SU-DHL-6 (cell line): ENCODE results near the gene AVEN.

Experiments used
- H2AFZ ChIP-seq: fragments of 200-600 bp; sonication (generic); 2 replicates; pipeline ENCODE4 v1.6.1; 2014; ENCODE audit warnings: low read depth, mild to moderate bottlenecking, moderate library complexity, mixed read lengths, antibody characterized with exemption, low read length; ENCODE audit not compliant: severe bottlenecking
- H3F3A ChIP-seq: fragments of 200-600 bp; shearing (Covaris generic); 2 replicates; pipeline ENCODE4 v1.6.0; 2016; ENCODE audit warnings: antibody characterized with exemption, mild to moderate bottlenecking; ENCODE audit not compliant: insufficient read depth
- H3K27ac ChIP-seq: fragments of 200-600 bp; sonication (generic); 2 replicates; pipeline ENCODE4 v1.5.1; 2016; ENCODE audit warnings: low read depth, mild to moderate bottlenecking, low read length, moderate library complexity, mixed read lengths
- H3K27me3 ChIP-seq: fragments of 200-600 bp; sonication (generic), shearing (Covaris generic); 2 replicates; pipeline ENCODE4 v1.6.0; 2014; ENCODE audit warnings: mild to moderate bottlenecking, low read length
- H3K36me3 ChIP-seq: fragments of 200-600 bp; sonication (generic); 2 replicates; pipeline ENCODE4 v1.6.1; 2014; ENCODE audit warnings: mild to moderate bottlenecking, low read length, mixed read lengths
- H3K4me2 ChIP-seq: fragments of 300-600, 200-600 bp; shearing (Covaris generic), sonication (generic); 2 replicates; pipeline ENCODE4 v1.6.0; 2014; ENCODE audit warnings: low read length, low read depth, mild to moderate bottlenecking; ENCODE audit not compliant: poor library complexity, severe bottlenecking
- H3K4me3 ChIP-seq: fragments of 200-600 bp; sonication (generic); 2 replicates; pipeline ENCODE4 v1.5.1; 2014; ENCODE audit warnings: antibody characterized with exemption, low read length, mild to moderate bottlenecking, mixed read lengths; ENCODE audit not compliant: insufficient read depth, poor library complexity, severe bottlenecking
- H3K79me2 ChIP-seq: fragments of 200-600 bp; sonication (generic); 2 replicates; pipeline ENCODE4 v1.6.1; 2014; ENCODE audit warnings: mild to moderate bottlenecking, low read length, moderate library complexity; ENCODE audit not compliant: insufficient read depth
- H3K9ac ChIP-seq: fragments of 200-600 bp; sonication (generic); 2 replicates; pipeline ENCODE4 v1.7.0; 2014; ENCODE audit warnings: mild to moderate bottlenecking, low read length
- H3K9me2 ChIP-seq: fragments of 200-600 bp; sonication (generic); replicated peaks from 2 replicates; pipeline ENCODE4 v1.6.1; 2014; ENCODE audit warnings: low read length; ENCODE audit not compliant: insufficient read depth
- H3K9me3 ChIP-seq: fragments of 200-600 bp; sonication (generic); 2 replicates; pipeline ENCODE4 v1.6.1; 2014; ENCODE audit warnings: low read length, mixed read lengths; ENCODE audit not compliant: insufficient read depth
- H4K20me1 ChIP-seq: fragments of 200-600 bp; sonication (generic); 2 replicates; pipeline ENCODE4 v1.6.1; 2014; ENCODE audit warnings: low read depth, mild to moderate bottlenecking, antibody characterized with exemption, low read length, moderate library complexity, mixed read lengths
- EZH2phosphoT487 ChIP-seq: fragments of 200-600 bp; sonication (generic), shearing (Covaris generic); conservative IDR thresholded peaks from 2 replicates; pipeline ENCODE4 v1.6.1; 2018; ENCODE audit warnings: mild to moderate bottlenecking, antibody characterized with exemption, low read length, moderate library complexity, mixed read lengths
- TF ChIP-seq, protein P1 (sequence below): fragments of 200-600 bp; sonication (generic); IDR thresholded peaks from one replicate; pipeline ENCODE4 v1.5.1; 2017; ENCODE audit warnings: antibody characterized with exemption, mild to moderate bottlenecking, low read length, moderate library complexity; ENCODE audit not compliant: insufficient read depth, poor library complexity, severe bottlenecking

The AVEN gene

GRCh38 chr15:34079904-34080303 is 40.9 kb upstream of the AVEN start:
- Histone ChIP-seq H3K79me2 (no peaks in the 10 kb centered on the region), H3K4me3 (no peak overlapping the region), H3K4me2 (no peak overlapping the region), H3F3A (0 out of 2 replicates have a peak, but pooled peaks cover under 1% of the 10 kb centered on the region), H2AFZ (no peak overlapping the region), H4K20me1 (no peaks in the 10 kb centered on the region), H3K9ac (no peak overlapping the region), H3K27me3 (no peaks in the 10 kb centered on the region), H3K9me3 (no peaks in the 10 kb centered on the region), H3K9me2 (no peaks in the 10 kb centered on the region), H3K27ac (no peak overlapping the region), H3K36me3 (peaks cover 11% of the 10 kb centered on the region; the same call in 1 of the 2 replicates)
- TF ChIP-seq, protein P1, sequence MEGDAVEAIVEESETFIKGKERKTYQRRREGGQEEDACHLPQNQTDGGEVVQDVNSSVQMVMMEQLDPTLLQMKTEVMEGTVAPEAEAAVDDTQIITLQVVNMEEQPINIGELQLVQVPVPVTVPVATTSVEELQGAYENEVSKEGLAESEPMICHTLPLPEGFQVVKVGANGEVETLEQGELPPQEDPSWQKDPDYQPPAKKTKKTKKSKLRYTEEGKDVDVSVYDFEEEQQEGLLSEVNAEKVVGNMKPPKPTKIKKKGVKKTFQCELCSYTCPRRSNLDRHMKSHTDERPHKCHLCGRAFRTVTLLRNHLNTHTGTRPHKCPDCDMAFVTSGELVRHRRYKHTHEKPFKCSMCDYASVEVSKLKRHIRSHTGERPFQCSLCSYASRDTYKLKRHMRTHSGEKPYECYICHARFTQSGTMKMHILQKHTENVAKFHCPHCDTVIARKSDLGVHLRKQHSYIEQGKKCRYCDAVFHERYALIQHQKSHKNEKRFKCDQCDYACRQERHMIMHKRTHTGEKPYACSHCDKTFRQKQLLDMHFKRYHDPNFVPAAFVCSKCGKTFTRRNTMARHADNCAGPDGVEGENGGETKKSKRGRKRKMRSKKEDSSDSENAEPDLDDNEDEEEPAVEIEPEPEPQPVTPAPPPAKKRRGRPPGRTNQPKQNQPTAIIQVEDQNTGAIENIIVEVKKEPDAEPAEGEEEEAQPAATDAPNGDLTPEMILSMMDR: no peak
- no peak for TF ChIP-seq EZH2phosphoT487

GRCh38 chr15:34078900-34079299 is 39.9 kb upstream of the AVEN start:
- H4K20me1 ChIP-seq: no peaks in the 10 kb centered on the region
- H2AFZ ChIP-seq: no peak overlapping the region
- H3K79me2 ChIP-seq: no peaks in the 10 kb centered on the region
- no peak overlapping the region for H3K27ac ChIP-seq
- H3K36me3 ChIP-seq: peaks cover 5% of the 10 kb centered on the region; the same call in 1 of the 2 replicates
- H3F3A ChIP-seq: no peaks in the 10 kb centered on the region
- H3K4me3 ChIP-seq: no peak overlapping the region
- H3K4me2 ChIP-seq: no peak overlapping the region
- no peaks in the 10 kb centered on the region for H3K27me3 ChIP-seq
- no peaks in the 10 kb centered on the region for H3K9me2 ChIP-seq
- H3K9ac ChIP-seq: no peak overlapping the region
- no peak for TF ChIP-seq EZH2phosphoT487
- TF ChIP-seq, protein P1: no peak
- no peaks in the 10 kb centered on the region for H3K9me3 ChIP-seq

DNA sequence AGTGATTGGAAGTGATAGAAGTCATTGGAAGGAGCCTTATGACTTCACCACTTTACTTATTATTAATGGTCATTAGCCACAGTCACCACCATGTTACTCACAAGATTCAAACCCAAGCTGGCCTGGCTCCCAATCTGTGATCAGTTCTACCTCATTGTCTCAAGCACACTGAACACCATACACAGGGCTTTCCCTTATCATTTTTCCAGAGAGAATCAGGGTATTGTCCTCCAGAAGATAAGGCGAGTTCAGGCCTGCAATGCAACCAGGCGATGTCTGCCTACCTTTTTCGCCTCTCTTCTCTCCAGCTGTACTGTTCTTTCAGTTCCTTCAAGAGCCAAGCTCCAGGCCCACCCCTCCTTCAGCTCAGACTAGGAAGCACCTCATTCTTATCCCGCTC is 37.8 kb upstream of the AVEN start:
- no peak overlapping the region for H3K9ac ChIP-seq
- H3K4me2 ChIP-seq: no peak overlapping the region
- H3K9me3 ChIP-seq: no peaks in the 10 kb centered on the region
- no peak overlapping the region for H3K4me3 ChIP-seq
- no peaks in the 10 kb centered on the region for H4K20me1 ChIP-seq
- H3F3A ChIP-seq: no peaks in the 10 kb centered on the region
- no peak overlapping the region for H3K27ac ChIP-seq
- no peaks in the 10 kb centered on the region for H3K36me3 ChIP-seq
- no peak overlapping the region for H2AFZ ChIP-seq
- no peaks in the 10 kb centered on the region for H3K9me2 ChIP-seq
- TF ChIP-seq, protein P1: no peak
- no peak for TF ChIP-seq EZH2phosphoT487
- H3K27me3 ChIP-seq: no peaks in the 10 kb centered on the region
- no peaks in the 10 kb centered on the region for H3K79me2 ChIP-seq
